DND-41 (cell line): ENCODE results near the gene PABPN1L.

Source experiments
- EZH2 ChIP-seq: IDR thresholded peaks from 3 replicates; pipeline ENCODE4 v1.6.1; 2012; ENCODE audit warnings: borderline replicate concordance, low read depth, mild to moderate bottlenecking, moderate library complexity, low read length, inconsistent platforms; ENCODE audit not compliant: severe bottlenecking
- TF ChIP-seq, protein P1 (sequence below): IDR thresholded peaks from 2 replicates; pipeline ENCODE4 v1.5.1; 2012; ENCODE audit warnings: borderline replicate concordance, low read length, moderate library complexity, mild to moderate bottlenecking; ENCODE audit not compliant: poor library complexity, severe bottlenecking; ENCODE audit errors: extremely low read depth

DNA sequence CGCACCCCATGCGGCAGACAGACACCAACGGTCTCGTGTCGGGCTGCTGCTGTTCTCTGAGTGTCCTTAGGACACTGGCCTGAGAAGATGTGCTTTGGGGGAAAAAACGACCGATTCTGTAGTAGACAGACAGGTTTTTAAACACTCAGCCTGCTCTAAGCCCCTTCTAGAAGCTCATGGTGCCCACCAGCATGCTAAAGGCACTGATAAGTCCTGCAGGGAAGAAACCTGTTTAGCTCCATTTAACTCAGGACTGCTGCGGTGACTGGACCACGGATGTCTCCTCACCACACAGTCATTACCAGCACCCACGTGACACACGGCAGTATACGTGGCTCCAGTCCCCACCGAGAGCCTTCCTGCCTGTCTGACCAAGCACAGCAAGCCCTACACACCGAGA, 35.7 kb downstream of the PABPN1L start:
- TF ChIP-seq EZH2: no peak
- TF ChIP-seq, protein P1, sequence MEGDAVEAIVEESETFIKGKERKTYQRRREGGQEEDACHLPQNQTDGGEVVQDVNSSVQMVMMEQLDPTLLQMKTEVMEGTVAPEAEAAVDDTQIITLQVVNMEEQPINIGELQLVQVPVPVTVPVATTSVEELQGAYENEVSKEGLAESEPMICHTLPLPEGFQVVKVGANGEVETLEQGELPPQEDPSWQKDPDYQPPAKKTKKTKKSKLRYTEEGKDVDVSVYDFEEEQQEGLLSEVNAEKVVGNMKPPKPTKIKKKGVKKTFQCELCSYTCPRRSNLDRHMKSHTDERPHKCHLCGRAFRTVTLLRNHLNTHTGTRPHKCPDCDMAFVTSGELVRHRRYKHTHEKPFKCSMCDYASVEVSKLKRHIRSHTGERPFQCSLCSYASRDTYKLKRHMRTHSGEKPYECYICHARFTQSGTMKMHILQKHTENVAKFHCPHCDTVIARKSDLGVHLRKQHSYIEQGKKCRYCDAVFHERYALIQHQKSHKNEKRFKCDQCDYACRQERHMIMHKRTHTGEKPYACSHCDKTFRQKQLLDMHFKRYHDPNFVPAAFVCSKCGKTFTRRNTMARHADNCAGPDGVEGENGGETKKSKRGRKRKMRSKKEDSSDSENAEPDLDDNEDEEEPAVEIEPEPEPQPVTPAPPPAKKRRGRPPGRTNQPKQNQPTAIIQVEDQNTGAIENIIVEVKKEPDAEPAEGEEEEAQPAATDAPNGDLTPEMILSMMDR: no peak
